ENCODE data around the gene DGKZ.
"Not testable (repeated sequence)": the region's sequence is repeated elsewhere in the genome, so short reads cannot be mapped to it uniquely, and the experiment has no call there.

The DGKZ gene

DNA sequence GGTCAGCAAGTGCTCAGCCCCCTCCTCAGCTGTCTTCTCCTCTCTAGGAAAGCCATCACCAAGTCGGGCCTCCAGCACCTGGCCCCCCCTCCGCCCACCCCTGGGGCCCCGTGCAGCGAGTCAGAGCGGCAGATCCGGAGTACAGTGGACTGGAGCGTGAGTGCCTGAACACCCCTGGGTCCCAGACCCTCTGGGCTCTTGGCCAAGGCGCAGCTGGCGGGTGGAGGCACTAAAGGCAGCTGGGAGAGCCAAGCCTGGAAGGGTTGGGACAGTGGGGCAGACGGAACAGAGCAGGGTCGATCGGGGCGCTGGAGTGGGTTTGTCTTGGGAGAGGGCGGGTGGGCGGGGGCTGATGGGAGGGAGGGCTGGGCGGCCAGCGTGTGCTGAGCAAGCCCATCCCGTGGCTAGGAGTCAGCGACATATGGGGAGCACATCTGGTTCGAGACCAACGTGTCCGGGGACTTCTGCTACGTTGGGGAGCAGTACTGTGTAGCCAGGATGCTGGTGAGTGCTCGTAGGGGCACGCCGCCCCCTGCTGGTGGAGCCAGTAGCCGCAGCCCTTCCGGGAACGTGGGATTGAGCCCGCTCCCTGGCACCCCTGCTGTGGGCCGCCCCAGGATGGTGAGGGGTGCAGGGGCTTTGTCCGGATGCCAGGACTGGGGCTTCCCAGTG, 20.1 kb downstream of the DGKZ start:
- peak; percentile 38 for DNase-seq

DNA sequence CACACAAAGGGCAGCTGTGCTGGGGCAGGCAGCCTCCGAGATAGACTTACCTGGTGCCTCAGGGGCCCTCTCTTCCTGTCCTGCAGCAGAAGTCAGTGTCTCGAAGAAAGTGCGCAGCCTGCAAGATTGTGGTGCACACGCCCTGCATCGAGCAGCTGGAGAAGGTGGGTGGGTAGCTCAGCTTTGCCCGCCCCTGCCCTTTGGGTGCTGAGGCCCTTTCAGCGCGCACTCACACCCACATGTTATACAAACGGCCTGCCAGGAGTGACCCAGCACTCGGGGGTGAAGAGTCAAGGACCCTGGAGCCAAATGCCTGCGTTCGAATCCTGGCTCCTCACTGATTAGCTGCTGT, 20.6 kb downstream of the DGKZ start:
- no peak for DNase-seq

DNA sequence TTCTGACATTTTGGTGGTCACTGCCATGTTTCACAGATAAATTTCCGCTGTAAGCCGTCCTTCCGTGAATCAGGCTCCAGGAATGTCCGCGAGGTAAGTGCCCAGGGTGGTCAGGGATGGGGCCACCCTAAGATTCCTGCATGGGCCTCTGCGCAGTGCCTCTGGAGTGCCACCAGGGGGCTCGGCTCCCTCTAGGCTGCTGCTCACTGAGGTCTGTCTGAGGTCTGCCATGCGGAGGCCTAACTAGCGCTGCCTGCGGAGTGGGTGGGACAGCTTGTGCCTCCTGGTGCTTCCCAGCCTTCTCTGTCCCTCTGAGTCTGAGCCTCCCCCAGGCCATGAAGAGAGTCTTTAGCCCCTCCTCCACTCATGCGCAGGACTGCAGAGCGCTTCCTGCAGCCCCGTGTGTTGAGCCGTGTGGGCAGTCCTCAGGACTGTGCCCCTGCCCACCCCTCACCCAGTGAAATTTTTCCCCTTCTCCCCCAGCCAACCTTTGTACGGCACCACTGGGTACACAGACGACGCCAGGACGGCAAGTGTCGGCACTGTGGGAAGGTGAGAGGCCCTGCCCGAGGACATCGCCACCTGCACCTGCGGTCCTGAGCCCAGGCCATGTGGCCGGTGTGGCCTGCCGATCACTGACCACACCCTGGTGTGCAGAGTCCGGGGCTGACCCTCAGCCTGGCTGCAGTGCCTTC, 22.3 kb downstream of the DGKZ start:
- DNase-seq, result peak; percentile 33

DNA sequence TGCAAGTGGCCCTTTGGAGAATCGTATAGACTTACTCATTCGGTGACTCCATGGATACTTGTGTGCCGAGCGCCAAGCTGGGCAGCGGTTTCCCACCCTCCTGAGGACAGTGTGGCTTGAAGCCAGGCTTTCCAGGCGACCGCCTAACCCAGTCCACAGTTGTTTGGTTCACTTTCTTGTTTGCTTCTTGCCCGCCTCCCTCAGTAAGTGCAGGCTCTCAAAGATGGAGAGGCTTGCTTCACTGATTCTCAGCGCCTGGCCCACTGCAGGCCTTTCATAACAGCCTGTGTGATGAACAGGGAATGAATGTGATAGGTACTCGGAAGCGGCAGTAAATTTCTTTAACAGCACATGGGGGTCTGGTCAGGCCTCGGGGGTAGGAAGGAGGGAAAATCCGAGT, 23.0 kb downstream of the DGKZ start:
- no peak for DNase-seq

DNA sequence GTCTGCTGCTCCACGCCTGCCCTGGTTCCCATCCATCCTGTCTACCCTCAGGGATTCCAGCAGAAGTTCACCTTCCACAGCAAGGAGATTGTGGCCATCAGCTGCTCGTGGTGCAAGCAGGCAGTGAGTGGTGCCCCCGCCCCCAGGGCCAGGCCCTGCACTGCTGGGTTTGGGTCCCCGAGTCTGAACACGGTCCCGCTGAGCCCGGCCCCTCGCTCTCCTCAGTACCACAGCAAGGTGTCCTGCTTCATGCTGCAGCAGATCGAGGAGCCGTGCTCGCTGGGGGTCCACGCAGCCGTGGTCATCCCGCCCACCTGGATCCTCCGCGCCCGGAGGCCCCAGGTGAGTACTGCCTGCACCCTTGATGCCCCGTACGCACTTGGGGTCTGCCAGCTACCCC, 24.0 kb downstream of the DGKZ start:
- not testable (repeated sequence) for DNase-seq

DNA sequence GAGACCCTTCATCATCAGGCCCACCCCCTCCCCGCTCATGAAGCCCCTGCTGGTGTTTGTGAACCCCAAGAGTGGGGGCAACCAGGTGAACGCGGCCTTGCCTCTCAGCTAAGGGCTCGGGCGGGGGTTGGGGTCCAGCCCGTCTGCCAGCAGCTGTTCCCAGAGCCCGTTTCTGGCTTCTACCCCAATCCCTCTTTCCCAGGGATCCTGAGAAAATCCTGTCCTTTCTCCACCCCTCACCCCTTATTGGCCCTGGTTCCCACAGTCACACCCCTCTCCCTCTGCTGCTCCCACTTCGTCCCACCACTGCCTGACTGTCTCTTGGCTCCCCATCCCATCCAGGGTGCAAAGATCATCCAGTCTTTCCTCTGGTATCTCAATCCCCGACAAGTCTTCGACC, 24.8 kb downstream of the DGKZ start:
- DNase-seq, result no peak

DNA sequence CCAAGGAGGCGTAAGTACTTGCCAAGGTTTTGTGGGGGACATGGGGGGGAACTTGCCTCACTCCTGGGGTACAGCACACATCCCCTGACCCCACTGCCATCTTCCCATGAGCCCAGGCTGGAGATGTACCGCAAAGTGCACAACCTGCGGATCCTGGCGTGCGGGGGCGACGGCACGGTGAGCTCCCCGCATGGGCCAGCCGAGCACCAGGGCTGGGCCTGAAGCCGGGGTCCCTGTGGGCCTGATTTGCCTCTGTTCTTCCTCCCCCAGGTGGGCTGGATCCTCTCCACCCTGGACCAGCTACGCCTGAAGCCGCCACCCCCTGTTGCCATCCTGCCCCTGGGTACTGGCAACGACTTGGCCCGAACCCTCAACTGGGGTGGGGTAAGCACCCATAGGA, 25.2 kb downstream of the DGKZ start:
- not testable (repeated sequence) for DNase-seq

DNA sequence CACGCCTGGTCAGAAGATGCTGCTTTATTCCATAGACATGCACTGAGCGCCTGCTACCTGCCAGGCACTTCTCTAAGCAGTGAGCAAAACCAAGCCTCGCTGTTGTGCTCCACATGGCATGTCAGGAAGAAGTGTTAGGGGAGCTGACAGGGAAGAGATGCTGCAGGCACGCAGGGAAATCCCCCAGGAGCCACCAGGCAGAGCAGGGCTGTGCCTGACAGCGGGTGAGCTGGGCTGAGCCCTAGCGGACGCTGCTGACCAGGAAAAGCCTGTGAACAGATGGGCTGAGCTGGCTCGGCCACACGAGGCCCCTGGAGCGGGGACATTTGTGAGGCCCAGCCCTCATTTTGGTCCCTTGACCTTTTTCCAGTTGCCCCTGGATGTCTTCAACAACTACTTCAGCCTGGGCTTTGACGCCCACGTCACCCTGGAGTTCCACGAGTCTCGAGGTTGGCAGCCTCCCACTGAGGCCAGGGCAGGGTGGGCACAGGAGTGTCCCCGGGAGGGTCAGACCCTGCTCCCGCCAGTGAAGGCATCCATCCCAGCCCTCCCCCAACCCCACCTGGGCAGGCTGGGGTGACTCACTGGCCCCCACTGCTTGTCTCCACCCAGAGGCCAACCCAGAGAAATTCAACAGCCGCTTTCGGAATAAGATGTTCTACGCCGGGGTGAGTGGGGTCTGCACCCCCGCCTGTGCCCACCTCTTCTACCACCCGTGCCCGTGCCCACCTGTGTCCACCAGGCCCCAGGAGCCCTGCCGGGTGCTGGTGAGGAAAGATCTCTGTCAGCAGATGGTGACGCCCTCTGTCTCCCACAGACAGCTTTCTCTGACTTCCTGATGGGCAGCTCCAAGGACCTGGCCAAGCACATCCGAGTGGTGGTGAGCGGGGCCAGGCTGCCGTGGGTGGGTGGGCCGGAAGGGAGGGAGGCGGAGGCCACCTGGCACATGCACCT, 26.8 kb downstream of the DGKZ start:
- no peak for DNase-seq

DNA sequence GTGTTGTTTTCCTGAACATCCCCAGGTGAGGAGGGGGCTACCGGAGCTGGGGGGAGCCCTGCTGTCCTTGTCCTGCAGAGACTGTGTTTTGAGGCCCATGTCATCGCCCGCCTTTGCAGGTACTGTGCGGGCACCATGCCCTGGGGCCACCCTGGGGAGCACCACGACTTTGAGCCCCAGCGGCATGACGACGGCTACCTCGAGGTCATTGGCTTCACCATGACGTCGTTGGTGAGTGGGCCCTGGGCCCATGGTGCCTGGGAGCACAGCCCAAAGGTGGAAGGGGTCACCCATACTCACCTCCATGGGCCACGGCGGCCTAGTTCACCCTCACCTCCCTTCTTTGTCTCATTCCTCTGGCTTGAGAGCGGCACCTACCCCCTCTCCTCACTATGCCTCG, 27.6 kb downstream of the DGKZ start:
- no peak for DNase-seq

DNA sequence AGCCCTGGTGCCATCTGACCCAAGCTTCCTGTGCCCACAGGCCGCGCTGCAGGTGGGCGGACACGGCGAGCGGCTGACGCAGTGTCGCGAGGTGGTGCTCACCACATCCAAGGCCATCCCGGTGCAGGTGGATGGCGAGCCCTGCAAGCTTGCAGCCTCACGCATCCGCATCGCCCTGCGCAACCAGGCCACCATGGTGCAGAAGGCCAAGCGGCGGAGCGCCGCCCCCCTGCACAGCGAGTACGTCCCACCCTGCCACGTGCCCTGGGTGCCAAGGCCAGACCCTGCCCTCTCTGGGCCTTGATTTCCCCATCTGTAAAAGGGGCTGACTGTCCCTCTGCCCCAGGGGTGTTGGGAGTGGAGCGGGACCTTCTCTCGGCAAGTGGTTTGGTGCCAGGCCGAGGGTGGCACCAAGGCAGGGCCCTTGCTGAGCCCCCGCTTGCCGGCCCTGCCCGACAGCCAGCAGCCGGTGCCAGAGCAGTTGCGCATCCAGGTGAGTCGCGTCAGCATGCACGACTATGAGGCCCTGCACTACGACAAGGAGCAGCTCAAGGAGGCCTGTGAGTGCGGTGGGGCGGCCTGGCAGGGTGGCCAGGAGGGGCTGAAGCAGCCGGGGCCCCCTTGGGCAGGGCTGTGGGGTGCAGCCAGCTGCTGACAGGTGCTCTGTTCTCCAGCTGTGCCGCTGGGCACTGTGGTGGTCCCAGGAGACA, 28.3 kb downstream of the DGKZ start:
- no peak for DNase-seq

DNA sequence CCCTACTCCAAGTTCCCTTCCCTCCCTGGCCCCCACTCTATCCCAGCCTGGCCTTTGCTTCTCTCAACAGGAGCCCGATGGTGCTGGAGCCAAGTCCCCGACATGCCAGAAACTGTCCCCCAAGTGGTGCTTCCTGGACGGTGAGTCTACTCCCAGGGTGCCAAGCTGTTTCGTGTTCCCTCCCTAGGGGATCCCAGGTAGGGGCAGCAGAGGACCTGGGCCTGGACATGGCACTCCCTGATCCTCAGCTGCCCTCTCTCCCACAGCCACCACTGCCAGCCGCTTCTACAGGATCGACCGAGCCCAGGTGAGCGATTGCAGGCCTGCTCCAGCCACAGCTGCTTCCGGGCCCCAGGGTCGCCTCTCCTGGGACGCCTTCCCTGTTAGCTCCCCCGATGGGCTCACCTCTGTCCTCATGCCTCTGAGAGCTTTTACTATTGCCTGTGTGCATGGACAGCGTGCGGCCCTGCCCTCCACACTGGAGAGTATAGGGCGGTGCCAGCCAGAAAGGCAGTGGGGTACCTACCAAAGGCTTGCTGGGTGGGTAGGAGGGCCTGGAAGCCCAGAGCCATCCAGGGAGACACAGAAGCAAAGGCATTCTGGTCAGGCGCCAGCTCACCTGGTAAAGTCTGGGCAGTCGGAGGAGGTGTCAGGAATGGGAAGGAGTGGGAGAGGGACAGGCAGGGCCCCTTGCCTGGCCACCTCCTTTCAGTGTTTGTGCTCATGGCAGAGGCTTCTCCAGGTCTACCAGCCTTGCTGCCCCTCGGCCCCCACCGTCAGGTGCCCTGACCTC, 29.2 kb downstream of the DGKZ start:
- DNase-seq, result no peak

DNA sequence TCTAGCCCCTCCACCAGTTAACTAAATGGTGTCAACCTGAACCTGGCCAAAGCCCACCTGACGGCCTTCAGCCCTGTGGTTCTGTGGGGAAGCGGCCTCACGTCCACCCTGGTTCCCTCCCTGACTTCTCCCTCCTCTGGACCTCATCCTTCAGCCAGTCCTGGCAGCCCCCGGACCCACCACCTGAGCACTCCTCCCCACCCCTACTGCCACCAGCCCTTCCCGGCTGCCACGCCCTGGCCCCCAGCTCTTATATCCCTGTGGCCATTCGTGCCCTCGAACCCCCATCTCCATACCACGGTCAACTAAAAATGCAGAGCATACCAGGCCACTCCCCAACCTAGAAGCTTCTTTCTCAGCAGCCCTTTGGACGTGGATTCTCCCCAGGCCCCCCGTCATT, 30.0 kb downstream of the DGKZ start:
- DNase-seq, result no peak

DNA sequence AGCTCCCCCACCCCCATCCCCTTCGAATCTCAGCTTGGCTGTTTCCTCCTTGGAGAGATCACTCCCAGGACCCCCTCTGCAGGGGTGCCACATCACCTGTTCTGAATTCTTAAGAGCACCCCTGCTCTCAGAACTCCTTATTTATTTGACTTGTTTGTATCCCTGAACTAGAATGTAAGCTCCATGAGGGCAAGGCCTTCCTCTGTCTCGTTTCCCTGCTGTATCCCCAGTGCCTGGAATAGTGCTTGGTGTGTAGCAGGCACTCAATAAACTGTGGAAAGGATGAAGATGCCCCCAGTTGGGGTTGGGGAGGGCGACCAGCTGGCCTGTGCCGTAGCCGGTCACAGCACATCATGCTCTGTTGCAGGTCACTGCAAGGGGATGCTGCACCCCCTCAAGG, 30.6 kb downstream of the DGKZ start:
- no peak for DNase-seq

DNA sequence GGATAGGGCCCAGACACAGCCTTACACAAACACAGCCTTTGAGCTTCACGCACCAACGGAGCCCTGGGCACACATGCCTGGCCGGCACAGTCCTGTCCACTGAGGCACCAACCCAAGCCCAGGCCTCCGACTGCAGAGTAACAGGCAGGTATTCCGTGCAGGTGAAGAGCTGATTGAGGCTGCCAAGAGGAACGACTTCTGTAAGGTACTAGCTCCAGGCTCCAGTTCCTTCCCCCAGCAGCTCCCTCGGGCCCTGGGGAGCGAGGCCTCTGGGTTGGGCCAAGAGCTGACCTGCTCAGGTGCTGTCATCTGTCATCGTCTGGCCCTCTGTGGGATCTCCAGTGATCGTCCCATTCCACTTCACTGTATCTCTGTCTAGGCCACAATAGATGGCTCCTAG, 31.0 kb downstream of the DGKZ start:
- no peak for DNase-seq

DNA sequence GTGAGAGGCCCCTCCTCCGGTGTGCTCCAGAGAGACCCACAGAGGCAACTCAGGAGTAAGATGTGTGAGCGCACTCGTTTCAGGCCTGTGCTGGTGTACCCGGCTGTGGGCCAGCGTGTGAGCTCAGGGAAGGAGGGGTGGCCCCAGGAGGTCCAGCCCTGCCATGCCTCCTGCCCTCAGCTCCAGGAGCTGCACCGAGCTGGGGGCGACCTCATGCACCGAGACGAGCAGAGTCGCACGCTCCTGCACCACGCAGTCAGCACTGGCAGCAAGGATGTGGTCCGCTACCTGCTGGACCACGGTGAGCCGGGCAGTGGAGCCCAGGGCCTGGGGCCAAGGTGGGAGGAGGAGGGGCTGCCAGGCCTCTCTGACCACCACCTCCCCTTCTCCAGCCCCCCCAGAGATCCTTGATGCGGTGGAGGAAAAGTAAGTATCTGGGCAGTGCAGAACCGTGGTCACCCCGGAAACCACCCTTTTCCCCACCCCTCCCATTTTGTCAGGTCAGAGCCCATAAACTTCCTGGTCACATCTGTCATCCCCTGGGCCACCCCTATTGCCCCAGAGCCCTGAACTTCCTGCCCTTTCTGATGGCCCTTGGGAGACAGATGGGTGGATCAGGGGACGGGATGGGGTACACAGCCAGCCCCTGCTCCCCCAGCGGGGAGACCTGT, 31.7 kb downstream of the DGKZ start:
- DNase-seq, result no peak

DNA sequence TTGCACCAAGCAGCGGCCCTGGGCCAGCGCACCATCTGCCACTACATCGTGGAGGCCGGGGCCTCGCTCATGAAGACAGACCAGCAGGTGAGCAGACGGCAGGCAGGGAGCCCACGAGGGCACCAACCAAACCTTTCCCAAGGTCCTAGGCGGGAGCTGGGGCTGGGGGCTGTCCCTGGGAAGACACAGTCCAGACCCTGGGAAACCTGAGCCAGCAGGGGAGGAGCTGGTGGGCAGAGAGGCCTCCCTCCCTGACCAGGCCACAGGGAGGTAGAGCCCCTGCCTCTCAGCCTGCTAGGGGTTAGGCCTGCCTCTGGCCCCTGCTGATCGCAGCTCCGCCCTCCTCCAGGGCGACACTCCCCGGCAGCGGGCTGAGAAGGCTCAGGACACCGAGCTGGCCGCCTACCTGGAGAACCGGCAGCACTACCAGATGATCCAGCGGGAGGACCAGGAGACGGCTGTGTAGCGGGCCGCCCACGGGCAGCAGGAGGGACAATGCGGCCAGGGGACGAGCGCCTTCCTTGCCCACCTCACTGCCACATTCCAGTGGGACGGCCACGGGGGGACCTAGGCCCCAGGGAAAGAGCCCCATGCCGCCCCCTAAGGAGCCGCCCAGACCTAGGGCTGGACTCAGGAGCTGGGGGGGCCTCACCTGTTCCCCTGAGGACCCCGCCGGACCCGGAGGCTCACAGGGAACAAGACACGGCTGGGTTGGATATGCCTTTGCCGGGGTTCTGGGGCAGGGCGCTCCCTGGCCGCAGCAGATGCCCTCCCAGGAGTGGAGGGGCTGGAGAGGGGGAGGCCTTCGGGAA, 32.4 kb downstream of the DGKZ start:
- DNase-seq, result not testable (repeated sequence)

DNA sequence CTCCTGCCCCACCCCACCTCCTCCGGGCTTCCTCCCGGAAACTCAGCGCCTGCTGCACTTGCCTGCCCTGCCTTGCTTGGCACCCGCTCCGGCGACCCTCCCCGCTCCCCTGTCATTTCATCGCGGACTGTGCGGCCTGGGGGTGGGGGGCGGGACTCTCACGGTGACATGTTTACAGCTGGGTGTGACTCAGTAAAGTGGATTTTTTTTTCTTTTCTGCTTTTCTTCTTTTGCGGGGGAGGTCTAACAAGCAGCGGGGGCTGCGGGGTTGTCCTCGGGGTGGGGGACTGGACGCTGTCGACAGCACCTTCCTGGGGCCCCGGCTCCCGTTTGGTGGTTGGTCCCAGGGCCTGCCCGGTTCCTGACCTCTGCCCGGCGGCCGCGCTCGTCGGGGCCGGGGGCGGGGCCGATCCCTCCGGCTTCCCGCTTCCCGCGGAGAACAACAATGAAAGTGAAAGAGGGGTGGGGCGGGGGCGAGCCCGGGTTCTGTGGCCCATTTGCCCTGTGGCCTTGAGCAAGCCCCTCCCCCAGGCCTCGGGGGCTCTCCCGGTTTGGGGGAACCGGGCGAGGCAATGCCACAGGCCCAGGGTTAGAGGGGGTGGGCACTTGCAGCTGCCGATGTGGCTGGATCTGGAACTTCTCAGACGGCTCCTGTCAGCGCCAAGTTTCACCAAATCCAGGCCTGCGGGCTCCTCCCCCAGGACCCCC, 33.2 kb downstream of the DGKZ start:
- DNase-seq, result peak; percentile 65

DNA sequence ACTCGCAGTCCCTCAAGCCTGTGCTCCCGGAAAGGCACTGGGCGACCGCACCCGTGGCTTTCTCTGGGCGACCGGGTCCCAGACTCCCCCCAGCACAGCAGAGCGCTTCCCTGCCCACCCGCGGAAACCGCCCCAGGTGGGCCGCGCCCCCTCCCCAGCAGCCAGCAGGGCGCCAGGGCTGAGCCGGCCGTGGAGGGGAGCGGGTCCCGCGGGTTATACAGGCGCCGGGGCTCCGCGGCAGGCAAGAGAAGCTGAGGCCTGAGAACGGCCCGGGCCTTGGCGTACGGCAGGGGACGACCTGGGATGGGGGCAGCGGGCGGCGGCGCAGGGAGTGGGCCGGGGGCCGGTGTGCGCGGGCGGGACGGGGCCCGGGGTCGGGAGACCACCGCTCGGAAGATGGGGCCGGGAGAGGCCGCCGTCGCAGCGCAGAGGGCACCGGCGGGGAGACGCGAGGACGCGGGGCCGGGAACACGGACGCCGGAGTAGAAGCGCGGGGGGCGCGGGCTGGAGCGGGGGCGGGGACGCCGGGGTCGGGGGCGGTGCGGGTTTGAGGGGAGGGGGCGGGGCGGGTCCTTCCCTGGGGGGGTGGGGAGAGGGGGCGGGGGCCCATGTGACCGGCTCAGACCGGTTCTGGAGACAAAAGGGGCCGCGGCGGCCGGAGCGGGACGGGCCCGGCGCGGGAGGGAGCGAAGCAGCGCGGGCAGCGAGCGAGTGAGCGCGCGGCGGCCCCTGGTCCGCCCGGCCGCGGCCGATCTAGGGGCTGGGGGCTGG, 34.0 kb downstream of the DGKZ start, which contains the start of gene MDK:
Gene MDK, plus strand, starts transcription at position 622 of the 771 bp plus-strand sequence. CDS start 389 bp downstream, outside the sequence.
- peak; percentile 58 for DNase-seq
